GM19463 (cell line): Measurements from ENCODE around the gene ZPR1.
"Not testable (repeated sequence)": the region's sequence is repeated elsewhere in the genome, so short reads cannot be mapped to it uniquely, and the experiment has no call there.

ENCODE experiments used
- ATAC-seq: cut with Tn5 transposase; IDR thresholded peaks from one replicate; pipeline ENCODE4 v1.9.1; 2021; ENCODE audit warnings: mild to moderate bottlenecking, moderate library complexity; ENCODE audit not compliant: unreplicated experiment

ZPR1 gene, protein sequence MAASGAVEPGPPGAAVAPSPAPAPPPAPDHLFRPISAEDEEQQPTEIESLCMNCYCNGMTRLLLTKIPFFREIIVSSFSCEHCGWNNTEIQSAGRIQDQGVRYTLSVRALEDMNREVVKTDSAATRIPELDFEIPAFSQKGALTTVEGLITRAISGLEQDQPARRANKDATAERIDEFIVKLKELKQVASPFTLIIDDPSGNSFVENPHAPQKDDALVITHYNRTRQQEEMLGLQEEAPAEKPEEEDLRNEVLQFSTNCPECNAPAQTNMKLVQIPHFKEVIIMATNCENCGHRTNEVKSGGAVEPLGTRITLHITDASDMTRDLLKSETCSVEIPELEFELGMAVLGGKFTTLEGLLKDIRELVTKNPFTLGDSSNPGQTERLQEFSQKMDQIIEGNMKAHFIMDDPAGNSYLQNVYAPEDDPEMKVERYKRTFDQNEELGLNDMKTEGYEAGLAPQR

DNA sequence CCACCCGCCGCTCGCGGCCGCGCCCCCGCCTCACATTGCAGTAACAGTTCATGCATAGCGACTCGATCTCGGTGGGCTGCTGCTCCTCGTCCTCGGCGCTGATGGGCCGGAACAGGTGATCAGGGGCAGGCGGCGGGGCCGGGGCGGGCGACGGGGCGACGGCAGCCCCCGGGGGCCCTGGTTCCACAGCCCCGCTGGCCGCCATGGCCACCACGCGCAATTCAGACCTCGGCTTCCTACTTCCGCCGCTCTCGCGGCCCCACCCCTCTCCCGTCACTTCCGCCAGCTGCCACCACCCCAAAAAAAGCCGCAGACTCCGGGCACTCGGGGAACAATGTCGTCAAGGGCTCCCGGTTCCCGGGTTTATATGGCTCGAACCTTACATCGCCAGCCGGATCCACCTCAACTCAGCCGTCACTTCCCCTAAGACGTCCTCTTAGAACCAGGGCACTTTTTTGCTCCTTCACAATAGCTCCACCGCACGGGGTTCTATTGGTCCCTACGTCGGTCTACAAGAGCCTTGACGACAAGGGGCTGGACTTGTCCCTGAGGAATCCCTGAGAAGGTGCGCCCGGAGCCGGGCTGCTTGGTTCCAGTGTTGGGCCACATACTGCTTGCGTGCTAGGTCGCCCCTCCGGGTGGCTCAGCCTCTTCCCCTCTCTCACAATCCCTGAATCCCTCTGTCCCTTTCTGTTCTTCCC is at the start of gene ZPR1:
ZPR1 (minus strand) TSS at position 238 of the 701 bp plus-strand sequence; CDS start at position 205, 33 bp downstream.
- ATAC-seq: peak; percentile 95

DNA sequence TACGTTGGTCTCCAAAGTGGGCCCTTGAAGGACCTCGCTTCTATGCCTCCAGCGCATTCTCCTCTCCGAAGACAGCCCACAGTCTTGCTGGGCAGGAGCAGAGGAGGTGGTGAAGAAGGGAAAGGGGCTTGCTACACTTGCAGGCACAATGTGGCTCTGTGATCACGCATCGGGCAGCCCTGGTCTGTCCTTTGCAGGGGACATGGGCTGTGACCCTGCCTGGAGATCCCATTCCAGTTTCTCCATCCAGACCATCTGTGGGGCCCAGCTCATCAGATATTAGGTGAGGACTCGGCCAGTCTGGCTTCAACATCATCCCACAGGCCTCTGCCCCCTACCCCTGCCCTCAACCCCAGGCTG is 48.8 kb upstream of the ZPR1 start:
- ATAC-seq: no peak

DNA sequence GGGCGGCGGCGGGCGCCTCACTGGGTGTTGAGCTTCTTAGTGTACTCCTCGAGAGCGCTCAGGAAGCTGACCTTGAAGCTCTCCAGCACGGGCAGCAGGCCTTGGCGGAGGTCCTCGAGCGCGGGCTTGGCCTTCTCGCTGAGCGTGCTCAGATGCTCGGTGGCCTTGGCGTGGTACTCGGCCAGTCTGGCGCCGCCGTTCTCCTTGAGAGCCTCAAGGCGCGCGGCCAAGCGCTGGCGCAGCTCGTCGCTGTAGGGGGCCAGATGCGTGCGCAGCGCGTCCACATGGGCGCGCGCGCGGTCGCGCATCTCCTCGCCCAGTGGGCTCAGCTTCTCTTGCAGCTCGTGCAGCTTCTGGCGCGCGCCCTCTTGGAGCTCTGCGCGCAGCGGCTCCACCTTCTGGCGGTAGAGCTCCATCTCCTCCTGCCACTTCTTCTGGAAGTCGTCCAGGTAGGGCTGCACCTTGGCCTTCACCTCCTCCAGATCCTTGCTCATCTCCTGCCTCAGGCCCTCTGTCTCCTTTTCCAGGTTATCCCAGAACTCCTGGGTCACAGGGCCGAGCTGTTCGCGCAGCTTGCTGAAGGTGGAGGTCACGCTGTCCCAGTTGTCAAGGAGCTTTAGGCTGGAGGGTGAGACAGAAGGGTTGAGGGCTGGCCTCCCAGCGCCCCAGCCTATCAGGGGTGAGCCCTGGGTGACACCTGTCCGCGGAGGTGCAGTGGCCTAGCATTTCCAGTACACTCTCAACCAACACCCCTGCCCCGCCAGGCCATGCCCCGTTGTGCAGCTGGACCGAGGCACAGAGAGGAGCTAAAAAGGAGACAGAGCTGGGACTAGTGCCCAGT is 48.2 kb upstream of the ZPR1 start:
- ATAC-seq: peak; percentile 83

DNA sequence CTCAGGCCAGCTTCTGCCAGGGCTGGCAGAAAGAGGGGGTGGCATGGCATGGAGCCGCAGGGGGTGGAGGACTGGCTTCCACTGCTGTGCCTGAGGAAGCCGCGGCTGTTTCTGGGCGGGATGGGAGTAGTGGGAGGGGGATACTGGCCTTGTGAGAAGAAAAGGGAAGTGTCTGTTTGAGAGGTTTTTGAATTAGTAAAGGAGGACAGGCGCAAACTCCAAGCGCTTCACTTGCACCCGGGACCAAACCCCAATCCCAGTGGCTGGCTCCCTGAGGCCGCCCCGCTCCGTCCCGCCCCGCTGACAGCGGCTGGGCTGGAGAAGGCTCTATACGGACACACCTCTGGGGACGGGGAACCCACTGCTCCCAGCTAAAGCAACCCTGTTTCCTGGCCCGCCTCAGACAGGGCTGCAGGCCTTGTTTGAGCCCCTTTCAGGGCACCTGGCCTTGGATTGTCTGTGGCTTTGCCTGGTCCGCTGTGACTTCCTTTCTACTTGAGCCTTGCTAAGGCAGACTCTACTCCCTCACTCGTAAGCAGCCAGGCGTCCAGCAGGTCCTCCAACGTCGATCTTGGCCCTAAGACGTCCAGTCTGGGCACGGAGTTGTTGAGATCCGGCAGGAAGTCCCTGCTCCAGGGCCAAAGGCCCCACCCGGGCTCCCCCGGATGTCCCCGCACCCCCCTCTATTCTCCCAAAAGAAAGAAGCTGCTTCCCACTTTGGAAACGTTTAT is 47.4 kb upstream of the ZPR1 start:
- ATAC-seq: no peak

DNA sequence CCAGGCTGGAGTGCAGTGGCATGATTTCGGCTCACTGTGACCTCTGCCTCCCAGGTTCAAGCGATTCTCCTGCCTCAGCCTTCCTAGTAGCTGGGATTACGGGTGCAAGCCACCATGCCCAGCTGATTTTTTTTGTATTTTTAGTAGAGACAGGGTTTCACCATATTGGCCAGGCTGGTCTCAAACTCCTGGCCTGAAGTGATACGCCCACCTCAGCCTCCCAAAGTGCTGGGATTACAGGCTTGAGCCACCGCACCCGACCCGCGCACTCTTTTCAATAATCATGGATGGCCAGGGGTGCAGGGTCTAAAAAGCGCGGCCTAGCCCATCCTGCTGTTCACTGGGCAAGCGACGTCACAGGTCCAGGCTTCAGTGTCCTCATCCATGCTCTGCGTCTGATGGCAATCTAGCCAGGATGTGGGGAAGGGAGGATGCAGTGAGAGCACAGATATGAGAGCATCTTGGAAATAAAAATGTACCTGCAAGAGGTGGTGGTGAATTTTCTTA is 46.8 kb upstream of the ZPR1 start:
- not testable (repeated sequence) for ATAC-seq

DNA sequence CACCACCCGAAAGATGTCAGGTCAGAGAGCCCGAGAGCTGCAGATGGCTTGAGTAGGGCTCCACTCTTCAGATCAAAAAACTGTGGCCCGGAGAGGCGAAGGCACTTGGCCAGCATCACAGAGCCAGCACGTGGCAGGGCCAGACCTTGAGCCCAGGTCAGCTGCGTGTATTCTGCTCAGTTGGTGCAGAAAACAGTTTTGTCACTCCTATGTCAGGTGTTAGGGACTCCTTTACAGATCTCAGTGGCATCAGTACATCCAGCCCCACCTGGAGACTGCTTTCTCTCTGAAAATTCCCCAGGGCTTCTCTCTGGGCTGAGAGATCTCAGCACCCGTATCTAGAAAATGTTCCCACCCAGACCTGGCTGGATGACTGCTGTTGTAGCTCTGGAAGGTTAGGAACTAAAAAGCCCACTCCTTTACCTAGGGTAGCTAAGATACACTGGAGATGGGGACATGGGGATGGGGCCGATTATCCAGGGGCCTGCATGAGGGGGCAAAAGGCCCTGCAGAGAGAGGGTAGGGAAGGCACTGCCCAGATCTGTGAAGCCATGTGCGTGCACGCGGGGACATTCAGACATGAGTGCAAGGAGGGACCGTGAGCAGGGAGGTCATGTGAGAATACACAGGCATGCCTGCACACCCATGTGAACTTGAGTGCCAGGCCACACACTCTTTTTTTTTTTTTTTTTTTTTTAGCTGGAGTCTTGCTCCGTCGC is 46.2 kb upstream of the ZPR1 start:
- ATAC-seq: no peak

DNA sequence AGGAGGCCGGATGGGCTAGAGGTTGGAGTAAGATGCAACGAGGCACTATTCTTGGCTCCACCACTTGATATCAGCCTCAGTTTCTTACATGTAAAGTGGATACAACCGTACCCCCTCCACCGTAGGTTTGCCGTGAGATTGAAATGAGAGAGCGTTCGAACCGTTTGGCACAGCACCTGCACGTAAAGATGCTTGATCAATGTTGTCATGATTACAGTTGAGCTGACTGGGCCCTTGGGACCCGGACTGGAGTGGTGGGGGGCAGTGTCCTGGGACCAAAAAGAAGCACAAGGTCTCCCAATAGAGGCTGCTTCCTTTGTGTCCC is 45.6 kb upstream of the ZPR1 start:
- ATAC-seq: no peak

DNA sequence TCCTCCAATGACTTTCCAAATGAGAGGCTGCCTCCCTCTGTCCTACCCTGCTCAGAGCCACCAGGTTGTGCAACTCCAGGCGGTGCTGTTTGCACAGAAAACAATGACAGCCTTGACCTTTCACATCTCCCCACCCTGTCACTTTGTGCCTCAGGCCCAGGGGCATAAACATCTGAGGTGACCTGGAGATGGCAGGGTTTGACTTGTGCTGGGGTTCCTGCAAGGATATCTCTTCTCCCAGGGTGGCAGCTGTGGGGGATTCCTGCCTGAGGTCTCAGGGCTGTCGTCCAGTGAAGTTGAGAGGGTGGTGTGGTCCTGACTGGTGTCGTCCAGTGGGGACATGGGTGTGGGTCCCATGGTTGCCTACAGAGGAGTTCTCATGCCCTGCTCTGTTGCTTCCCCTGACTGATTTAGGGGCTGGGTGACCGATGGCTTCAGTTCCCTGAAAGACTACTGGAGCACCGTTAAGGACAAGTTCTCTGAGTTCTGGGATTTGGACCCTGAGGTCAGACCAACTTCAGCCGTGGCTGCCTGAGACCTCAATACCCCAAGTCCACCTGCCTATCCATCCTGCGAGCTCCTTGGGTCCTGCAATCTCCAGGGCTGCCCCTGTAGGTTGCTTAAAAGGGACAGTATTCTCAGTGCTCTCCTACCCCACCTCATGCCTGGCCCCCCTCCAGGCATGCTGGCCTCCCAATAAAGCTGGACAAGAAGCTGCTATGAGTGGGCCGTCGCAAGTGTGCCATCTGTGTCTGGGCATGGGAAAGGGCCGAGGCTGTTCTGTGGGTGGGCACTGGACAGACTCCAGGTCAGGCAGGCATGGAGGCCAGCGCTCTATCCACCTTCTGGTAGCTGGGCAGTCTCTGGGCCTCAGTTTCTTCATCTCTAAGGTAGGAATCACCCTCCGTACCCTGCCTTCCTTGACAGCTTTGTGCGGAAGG is 44.8 kb upstream of the ZPR1 start:
- no peak for ATAC-seq

DNA sequence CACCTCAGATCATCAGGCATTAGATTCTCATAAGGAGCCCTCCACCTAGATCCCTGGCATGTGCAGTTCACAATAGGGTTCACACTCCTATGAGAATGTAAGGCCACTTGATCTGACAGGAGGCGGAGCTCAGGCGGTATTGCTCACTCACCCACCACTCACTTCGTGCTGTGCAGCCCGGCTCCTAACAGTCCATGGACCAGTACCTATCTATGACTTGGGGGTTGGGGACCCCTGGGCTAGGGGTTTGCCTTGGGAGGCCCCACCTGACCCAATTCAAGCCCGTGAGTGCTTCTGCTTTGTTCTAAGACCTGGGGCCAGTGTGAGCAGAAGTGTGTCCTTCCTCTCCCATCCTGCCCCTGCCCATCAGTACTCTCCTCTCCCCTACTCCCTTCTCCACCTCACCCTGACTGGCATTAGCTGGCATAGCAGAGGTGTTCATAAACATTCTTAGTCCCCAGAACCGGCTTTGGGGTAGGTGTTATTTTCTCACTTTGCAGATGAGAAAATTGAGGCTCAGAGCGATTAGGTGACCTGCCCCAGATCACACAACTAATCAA is 44.0 kb upstream of the ZPR1 start:
- no peak for ATAC-seq

DNA sequence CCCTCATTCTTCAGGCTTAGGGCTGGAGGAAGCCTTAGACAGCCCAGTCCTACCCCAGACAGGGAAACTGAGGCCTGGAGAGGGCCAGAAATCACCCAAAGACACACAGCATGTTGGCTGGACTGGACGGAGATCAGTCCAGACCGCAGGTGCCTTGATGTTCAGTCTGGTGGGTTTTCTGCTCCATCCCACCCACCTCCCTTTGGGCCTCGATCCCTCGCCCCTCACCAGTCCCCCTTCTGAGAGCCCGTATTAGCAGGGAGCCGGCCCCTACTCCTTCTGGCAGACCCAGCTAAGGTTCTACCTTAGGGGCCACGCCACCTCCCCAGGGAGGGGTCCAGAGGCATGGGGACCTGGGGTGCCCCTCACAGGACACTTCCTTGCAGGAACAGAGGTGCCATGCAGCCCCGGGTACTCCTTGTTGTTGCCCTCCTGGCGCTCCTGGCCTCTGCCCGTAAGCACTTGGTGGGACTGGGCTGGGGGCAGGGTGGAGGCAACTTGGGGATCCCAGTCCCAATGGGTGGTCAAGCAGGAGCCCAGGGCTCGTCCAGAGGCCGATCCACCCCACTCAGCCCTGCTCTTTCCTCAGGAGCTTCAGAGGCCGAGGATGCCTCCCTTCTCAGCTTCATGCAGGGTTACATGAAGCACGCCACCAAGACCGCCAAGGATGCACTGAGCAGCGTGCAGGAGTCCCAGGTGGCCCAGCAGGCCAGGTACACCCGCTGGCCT is 42.5 kb upstream of the ZPR1 start:
- ATAC-seq: no peak

DNA sequence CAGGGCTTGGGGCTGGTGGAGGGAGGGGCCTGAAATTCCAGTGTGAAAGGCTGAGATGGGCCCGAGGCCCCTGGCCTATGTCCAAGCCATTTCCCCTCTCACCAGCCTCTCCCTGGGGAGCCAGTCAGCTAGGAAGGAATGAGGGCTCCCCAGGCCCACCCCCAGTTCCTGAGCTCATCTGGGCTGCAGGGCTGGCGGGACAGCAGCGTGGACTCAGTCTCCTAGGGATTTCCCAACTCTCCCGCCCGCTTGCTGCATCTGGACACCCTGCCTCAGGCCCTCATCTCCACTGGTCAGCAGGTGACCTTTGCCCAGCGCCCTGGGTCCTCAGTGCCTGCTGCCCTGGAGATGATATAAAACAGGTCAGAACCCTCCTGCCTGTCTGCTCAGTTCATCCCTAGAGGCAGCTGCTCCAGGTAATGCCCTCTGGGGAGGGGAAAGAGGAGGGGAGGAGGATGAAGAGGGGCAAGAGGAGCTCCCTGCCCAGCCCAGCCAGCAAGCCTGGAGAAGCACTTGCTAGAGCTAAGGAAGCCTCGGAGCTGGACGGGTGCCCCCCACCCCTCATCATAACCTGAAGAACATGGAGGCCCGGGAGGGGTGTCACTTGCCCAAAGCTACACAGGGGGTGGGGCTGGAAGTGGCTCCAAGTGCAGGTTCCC is 41.8 kb upstream of the ZPR1 start, which contains the start of gene APOC3:
APOC3 (plus strand) TSS at position 383 of the 659 bp plus-strand sequence. CDS start 676 bp downstream, outside the sequence.
- ATAC-seq: no peak

DNA sequence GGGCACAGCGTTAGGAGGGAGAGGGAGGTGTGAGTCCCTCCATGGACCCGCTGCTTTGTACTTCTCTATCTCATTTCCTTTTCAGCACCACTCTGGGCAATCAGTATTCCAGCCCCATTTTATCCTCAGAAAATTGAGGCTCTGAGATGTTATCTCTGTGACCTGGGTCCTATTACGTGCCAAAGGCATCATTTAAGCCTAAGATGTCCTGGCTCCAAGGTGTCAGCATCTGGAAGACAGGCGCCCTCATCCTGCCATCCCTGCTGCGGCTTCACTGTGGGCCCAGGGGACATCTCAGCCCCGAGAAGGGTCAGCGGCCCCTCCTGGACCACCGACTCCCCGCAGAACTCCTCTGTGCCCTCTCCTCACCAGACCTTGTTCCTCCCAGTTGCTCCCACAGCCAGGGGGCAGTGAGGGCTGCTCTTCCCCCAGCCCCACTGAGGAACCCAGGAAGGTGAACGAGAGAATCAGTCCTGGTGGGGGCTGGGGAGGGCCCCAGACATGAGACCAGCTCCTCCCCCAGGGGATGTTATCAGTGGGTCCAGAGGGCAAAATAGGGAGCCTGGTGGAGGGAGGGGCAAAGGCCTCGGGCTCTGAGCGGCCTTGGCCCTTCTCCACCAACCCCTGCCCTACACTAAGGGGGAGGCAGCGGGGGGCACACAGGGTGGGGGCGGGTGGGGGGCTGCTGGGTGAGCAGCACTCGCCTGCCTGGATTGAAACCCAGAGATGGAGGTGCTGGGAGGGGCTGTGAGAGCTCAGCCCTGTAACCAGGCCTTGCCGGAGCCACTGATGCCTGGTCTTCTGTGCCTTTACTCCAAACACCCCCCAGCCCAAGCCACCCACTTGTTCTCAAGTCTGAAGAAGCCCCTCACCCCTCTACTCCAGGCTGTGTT is 41.1 kb upstream of the ZPR1 start:
- ATAC-seq: no peak

DNA sequence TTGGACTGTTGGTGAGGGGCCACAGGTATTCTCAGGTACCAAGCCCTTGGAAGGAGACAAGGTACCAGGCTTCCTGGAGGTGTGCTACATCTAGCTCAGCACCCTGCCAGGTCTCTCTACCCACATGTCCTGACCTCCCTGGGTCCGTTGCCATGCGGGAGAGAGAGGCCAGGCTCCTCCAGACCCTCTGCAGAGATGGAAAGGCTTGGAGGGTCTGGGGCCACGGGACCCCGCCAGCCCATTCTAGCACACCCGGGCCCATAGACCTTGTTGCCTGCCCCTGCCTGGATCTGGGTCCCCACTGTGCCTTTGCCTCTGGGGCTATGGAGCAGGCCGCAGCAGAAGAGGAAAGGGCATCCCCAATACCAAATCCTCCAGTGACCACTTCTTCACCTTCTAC is 39.6 kb upstream of the ZPR1 start:
- ATAC-seq: no peak

DNA sequence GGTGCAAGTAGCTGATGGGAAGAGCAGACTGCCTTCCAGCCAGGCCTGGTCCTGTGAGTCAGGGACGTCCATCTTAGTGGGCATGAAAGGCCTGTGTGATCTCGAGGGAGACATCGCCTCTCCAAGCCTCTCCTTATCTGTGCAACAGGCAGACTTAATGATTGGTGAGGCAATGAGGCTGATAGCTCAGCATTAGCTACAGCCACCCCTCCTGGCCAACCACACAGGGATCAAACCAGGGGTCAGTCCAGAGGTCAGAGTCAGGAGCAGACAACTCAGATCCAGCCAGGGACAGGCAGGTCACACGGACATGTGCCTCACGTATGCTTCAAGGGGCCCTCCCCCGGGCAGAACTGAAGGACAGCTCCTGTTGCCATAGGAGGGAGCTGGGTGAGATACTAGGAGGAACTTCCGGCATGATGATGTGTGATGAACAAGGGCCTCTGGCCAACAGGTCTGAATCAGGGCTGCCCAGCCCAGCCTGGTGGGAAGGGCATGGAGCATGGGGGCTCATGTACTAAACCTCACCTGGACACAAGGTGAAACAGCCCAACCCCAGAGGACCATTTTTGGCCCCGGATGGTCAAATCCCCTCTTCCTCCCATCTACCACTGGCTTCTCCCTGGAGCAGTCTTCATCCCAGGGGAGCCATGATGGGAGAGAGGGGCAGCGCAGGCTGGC is 39.1 kb upstream of the ZPR1 start:
- no peak for ATAC-seq

DNA sequence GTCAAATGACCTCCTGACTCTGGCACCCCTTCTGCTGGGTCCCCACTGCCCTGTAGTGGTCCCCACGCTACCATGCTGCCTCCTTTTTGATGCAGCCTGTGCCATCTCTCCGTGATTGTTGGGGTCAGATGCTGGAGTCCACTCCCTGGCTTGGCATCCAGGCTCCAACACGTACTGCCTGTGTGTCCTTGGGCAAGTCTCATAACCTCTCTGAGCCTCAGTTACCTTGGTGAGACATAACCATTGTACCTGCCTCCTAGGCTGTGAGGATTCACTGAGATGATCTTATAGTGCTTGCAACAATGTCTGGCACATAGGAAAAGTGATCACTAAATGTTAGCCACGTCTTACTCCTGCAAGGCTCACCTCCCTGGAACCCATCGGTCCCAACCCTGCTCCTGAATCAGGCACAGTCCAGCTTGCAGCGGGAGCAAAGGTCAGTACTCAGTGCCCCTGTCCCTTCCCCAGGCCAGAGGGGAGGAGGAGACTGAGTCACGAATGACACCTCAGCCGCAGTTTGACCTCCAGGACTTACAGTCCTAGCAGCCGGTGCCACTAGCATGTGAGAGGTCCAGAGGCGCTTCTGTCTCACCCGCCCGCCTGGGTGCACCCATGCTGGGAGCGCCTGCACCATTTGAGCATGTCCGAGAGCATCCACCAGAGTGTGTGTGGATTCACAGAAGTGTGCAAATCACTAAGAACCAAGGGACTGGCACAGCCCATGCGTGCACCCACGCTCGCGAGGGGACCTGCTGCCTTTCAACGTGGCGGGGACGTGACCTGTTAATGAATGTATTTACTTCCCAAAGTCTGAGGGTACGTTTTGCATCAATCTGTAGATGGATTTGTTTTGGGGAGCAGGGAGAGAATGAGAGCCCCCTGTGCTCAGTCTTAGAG is 38.3 kb upstream of the ZPR1 start:
- no peak for ATAC-seq
